GM21390 (cell line): ENCODE data around the gene SYNRG.
"Not testable (repeated sequence)": the region's sequence is repeated elsewhere in the genome, so short reads cannot be mapped to it uniquely, and the experiment has no call there.

Source experiments
- ATAC-seq: cut with Tn5 transposase; IDR thresholded peaks from one replicate; pipeline ENCODE4 v1.9.1; 2021; ENCODE audit not compliant: unreplicated experiment

Gene SYNRG

DNA sequence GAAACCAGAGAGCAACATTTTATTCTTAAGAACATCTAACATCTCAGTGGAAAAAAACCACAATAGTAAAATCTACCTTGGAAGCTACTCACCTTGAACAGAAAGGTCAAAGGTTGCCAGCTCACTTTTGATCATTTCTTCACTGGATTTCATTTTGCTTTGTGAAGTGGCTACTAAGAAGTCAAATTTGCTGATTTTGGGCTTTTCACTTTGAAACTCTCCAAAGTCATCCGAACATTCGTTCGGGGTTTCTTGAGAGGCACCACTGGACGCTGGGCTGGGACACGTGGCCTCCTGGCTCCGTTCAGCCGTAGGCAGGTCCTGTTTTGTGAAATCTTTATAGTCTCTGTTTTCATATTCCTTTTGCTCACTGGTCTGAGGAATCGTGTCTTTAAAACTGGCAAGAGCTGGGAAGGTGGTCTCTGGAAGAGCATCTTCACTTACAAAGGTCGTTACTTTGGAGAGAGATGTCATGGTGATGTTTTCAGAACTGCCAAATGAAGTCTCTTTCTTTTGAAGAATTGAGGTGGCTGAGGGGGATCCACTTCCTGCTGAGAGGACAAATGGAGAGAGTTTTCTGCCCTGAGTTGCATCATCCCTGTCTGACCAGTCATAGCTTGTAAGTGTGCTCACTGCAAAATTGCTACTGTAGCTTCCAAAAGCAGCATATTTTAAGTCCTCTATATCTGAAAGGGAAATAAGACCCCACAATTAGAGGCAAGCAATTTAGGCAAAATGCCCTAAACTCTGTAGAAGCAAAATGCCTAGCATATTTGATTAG, 67.1 kb downstream of the SYNRG start:
- no peak for ATAC-seq

DNA sequence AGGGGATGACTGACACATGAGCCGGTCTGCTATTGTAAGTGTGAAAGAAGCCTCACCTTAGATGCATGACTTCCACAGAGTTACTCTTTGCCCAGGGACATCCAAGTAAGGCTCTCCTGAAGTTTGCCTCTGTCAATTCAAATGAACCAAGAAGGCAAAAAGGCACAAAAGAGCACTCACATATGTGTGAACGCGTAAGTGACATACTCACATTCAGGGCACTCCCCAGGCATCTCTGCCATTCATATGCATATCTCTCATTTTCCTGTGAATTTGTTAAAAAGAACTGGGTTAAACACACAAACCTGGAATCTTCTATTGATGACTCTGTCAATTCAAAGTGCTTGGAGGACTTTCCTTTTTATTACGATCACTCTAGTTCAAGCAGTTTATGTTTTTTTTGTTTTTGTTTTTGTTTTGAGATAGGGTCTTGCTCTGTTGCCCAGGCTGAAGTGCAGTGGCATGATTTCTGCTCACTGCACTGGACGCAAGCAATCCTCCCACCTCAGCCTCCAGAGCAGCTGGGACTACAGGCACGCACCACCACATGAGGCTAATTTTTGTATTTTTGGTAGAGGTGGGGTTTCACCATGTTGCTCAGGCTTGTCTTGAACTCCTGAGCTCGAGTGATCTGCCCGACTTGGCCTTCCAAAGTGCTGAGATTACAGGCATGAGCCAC, 70.1 kb downstream of the SYNRG start:
- no peak for ATAC-seq

DNA sequence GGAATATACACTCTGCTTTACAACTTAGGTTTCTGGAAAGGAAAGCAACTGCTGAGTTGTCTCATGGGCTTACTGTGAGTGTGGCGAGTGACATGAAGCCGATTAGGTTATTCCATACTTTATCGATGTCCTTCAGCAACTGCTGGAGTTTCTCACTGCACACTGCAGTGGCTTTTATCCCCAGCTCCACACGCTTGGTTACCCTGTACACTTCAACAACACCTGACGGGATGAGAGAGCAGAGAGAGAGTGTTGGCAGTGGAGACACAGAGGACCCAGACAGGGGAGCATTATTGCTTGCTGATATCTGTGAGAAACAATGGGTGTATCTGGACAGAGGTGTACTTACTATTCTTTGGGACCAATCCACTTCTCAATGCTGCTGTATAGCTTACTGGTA, 73.3 kb downstream of the SYNRG start:
- ATAC-seq, result no peak

DNA sequence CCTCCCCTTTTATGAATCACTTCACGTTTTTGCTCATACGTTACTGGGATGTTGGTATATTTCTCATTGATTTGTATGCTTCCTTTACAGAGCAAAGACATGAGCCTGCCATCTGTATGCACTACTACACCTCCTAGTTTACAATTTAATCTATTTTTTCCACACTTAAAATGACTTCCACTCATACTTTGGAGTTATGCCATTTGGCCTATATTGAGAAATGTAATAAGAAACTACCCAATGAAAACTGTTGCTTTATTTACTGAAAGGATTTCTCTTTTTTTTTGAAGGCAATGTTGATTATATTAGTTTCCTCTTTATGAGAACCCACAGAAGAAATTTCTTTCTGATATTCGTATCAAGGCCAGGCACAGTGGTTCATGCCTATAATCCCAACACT, 76.5 kb downstream of the SYNRG start:
- no peak for ATAC-seq

DNA sequence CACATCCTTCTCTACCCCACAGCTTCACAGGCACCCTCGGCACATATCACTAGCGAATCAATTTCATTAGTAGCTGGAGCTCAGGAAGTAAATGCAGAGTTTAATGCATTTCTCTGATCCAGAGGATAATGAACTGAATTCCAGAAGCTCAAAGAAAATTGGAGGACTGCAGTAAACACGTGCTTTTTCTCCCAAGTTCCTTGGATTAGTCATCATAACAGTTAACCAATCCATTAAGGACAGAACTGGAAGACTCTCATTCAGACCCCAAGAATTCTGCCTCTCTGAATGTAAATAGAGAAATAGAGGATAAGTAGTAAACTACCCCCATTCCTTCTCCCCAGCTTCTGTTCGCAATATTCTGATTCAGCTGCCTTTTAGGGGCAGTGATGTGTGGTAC, 78.8 kb downstream of the SYNRG start:
- no peak for ATAC-seq

DNA sequence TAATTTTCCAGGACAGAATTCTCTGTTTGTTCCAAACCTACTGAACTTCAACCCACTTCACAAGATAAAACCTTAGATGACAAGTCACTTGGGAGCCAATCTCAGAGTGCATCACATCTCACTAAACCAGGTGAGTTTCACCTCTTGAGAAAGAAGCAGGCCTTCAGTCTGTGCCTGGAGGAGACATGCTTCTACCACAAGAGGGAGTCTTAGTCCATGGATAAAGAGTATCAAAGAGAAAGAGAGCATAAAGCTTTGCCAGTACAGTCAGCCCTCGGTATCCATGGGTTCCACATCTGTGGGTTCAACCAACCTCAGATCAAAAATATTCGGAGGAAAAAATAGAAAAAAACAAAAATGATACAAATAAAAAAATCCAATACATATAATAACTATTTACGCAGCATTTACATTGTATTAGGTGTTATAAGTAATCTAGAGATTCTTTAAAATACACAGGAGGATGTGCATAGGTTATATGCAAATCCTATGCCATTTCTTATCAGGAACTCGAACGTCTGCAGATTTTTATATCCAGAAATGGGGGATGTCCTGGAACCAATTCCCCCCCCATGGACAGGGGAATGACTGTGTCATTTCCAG, 81.9 kb downstream of the SYNRG start:
- no peak for ATAC-seq

DNA sequence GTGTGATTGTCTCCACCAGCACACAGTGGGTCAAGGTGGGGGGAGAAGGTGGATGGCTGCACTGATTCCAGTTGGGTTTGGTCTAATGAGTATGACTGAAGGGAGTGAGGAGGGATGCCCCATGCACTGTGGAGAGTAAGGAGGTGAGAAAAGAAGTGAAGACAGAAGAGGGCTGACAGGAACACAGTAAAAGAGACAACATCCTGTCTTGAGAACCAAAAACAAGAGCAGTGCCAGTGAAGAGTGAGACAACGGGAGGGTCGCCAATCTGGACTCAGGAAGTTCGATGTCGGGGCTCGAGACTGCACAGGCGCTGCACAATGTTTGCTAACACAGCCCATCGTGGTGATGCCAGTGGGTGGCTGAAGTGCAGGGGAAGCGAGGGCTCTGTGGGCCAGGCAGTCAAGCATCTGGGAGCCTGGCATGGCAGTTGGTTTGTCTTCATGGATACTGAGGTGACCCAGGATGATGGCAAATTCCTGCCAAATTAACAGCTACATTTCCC, 85.5 kb downstream of the SYNRG start:
- no peak for ATAC-seq

DNA sequence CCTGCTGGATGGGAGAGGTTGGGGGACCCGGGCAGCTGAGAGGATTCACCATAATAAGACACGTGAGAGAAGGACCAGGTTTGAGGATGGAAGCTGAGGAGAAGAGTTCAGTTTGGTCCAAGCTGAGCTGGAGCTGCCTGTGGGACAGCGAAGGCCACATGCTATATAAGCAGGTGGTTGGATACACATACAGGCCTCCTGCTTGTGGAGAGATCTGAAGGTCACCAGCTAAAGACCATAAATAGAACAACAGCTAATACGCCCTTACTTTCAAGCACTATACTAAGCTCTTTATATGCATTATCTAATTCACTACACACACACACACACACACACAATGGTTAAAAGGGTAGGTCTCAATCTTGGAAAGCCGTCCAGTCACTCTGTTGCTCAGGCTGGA, 87.4 kb downstream of the SYNRG start:
- no peak for ATAC-seq

DNA sequence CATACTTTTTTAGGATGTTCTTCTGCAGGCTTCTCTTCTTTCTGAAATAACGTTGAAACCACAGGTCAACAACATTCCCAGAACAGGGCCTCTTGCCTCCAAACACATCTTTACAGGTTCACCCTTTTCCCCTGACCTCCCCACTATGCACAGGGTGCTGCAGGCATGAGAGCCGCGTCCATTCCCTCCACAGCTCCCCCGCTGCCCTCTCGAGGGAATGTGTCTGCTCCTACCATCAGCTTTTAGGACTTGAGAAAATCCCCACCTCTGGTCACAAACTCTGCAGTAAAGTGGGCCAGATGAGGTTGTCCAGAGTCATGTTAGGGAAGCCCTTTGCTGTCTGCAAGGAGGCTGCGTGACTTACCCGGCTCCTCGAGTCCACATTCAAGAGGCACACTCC, 89.0 kb downstream of the SYNRG start:
- ATAC-seq, result no peak

DNA sequence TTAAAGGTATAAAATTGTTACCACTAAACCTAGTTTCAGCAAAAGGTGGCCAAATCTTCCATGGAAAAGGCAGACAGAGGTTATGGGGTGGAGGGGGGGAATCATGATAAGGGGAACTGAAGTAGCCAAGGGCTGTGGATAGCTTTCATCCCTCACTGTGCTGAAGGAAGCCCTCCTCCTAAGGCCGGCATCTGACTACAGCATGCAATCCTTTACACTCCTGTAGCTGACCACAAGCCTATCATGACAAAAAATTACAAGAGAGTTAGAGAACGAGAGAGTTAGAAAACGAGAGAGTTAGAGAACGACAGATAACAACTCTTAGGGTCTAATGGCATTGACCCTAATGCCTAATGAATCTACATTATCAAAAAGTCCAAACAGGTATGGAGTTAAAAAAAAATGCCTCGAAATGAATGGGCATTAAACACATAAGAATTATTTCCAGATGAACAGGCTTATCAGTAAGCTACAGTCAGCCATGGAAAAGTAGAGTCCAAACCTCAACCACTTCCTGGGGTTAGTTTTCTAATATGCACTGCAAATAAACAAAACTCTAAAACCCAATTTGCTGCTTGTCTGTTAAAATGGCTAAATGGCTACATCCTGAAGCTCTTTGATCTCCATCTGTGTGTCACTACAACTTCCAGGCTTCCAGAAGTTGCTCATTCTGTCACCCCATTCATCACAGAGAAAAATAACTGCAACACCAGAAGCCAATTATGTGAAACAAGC, 89.8 kb downstream of the SYNRG start:
- no peak for ATAC-seq

DNA sequence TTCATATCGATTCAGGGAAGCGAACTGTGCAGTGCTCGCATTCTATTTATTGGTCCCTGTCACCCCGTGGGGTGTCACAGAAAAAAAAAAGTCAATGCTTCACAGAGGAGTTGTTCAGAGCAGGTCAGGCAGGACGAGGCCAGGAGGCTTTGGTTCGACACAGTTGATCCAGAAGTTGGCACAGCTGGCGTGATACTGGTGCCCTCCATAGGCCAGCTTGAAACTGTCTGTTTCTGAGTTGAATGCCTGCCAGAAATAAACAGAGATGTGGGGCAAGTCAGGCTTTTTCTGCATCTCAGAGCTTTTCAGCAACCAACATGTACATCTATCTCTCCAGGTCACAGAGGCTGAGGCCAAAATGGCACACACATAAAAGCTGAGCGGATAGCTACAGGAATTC, 90.4 kb downstream of the SYNRG start:
- no peak for ATAC-seq

DNA sequence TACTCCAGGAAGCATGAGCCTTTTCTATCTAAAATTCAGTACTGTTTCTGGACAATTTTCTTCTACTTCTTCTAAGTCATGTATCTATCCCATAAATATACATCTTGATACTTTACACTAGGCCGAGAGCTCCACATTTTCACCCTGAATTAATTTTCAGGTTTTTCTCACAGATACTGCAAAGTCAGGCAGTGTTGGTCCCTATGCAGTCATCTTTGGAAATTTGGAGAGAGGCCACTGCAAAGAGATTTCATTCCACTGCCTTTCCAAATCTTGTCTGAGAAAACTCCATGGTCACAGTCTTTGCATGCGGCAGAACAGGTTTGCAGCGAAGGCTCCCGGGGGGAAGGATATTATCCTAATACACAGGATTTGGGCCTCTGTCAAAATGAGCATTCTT, 91.3 kb downstream of the SYNRG start:
- no peak for ATAC-seq

DNA sequence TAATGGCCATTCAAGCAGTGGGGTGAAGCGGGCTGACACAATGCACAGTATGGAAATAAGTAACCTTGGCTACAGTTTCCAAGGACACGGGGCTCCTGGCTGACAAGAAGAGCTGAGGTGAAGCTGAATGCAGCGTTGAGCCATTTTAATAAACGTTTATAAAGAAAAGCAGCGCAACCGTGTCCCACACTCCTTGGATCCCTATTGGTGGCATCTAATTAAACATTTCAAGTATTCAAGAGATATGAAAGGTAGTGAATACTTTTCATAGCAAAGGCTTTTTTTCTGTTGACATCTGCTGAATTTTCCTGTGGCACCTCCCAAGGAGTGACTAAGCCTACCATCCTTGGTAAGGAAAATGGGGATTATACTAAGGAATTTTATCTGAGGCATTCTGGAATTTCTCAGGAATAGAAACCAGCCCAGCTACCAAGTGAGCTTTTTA, 93.1 kb downstream of the SYNRG start:
- no peak for ATAC-seq

DNA sequence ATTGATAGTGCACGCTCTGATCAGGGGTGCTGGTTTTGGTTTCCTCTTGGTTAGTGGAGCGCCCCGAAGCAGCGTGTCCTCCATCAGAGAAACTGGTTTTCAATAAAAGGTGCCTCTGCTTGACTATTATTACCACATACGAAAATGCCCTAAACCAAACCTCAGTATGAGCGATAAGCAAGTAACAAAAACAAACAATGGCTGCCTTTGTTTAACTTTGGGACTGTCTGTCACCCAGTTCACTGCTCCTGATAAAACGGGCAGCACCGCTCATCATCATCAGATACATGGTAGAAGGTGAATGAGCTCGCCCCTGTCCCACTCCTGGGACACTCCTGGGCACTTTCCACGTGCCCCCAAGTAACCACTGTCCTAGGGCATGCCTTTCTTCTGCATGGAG, 95.5 kb downstream of the SYNRG start:
- no peak for ATAC-seq

DNA sequence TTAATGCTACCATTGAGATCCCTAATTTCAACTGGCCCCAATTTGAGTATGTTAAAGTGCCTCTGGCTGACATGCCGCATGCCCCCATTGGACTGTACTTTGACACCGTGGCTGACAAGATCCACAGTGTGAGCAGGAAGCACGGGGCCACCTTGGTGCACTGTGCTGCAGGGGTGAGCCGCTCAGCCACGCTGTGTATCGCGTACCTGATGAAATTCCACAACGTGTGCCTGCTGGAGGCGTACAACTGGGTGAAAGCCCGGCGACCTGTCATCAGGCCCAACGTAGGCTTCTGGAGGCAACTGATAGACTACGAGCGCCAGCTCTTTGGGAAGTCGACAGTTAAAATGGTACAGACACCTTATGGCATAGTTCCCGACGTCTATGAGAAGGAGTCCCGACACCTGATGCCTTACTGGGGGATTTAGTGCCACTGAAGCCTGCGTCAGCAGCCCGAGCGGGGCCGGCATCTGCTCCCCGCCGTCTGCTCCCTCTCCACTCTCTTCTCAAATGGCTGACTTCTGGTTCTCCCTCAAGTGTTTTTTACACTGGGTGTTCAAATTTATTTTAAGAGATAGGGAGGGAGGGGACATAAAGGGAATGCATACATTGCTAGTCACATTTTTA, 96.7 kb downstream of the SYNRG start:
- no peak for ATAC-seq

DNA sequence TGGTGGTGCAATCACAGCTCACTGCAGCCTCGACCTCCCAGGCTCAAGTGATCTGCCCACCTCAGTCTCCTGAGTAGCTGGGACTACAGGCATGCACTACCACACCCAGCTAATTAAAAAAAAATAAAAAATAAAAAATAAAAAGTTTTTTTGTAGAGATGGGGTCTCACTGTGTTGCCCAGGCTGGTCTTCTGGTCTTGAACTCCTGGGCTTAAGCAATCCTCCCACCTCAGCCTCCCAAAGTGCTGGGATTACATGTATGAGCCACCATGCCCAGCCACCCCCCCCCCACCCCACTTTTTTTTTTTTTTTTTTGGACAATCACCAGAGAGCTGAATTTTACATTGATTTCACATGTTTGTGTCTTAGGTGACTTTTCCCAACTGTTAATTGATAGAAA, 97.6 kb downstream of the SYNRG start:
- ATAC-seq, result not testable (repeated sequence)

DNA sequence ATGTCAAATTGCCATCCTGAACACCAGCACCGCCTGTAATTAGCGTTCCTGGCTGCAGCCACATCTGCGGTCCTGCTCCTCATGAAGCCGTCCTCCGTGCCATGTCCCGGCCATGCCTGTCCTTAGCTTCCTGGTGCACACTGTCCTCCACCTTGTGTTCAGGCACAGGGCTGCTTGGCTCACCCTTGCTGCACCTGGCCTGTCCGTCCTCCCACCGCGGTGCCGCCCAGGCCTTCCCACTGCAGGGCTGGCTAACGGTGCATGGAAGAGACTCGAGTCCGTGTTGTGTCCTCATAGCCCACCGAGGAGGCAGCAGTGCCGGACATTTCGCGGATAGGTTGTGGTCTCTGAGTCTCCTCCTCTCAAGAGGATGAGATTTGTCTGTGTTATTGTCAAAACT, 99.2 kb downstream of the SYNRG start:
- no peak for ATAC-seq

DNA sequence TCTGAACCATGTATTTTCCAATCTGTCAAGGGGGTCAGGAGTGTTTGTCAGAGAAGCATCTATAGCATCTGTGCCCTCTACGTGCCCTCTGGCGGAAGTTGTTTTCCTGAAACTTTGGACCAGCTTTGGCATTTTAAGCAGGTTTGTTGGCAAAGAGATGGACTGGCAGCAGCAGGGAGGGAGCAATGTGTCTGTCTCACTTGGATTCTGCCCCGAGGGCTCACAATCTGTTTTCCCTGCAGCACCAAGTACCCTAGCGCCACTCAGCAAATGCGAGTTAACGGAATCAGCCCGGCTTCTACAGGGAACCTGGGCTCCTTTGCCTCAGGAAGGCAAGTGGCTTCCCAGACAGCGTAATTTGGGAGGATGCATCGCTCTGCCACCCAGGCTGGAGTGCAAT, 102.1 kb downstream of the SYNRG start:
- no peak for ATAC-seq

DNA sequence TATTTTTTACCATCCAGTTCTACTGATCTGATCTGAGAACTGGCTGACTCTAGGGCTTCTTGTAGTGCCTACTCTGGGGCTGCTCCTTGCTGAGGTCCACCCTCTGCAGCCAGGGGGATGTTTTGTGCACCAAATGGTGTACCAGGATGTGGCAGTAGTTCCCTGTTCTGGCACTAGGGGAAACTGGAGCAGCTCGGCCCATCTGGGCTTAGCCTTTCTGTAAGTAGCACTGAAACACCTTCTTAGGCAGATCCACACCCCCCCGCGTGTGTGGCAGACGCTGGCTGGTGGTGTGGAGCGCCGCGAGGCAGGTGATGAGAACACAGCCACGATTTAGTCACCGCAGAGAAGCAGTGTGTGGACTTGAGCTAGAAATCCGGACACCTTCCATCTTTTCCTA, 102.5 kb downstream of the SYNRG start:
- no peak for ATAC-seq

DNA sequence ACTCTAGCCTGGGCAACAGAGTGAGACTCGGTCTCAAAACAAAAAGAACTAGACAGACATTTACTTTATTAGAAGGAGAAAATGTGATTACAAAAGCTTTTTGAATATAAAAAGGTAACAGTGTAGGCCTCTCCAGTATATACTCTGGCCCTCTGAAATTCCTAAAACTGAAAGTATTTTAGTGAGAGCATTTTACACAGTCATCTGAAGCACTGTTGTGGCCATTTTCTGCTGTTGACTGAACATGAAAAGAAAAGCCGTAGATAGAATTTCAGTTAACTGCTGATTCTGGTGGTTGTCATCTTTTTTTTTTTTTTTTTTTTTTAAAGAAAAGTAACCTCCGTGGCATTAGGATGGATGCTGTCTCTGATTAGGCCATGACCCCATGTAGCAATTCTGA, 103.9 kb downstream of the SYNRG start:
- no peak for ATAC-seq

DNA sequence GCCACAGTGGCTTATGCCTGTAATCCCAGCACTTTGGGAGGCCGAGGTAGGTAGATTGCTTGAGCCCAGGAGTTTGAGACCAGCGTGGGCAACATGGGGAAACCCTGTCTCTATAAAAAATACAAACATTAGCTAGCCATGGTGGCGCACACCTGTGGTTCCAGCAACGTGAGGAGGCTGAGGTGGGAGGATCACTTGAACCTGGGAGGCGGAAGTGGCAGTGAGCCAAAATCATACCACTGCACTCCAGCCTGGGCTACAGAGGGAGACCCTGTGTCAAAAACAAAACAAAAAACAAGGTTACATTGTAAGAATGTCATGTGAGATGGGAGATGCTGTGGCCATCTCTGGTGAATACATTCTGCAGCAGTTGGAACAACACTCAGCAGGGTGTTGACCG, 106.1 kb downstream of the SYNRG start:
- no peak for ATAC-seq
